ENCODE data around the gene PRAMEF14.
"Not testable (repeated sequence)": the region's sequence is repeated elsewhere in the genome, so short reads cannot be mapped to it uniquely, and the experiment has no call there.

Gene PRAMEF14

GRCh38 chr1:13354475-13354874, 7.5 kb upstream of the PRAMEF14 start:
- not testable (repeated sequence) for H3K27ac ChIP-seq (ENCODE audit: low read length); H3K27me3 ChIP-seq (ENCODE audit: control insufficient read depth, insufficient read depth, low read length); H3K4me3 ChIP-seq (ENCODE audit: low read length); H3K9ac ChIP-seq (ENCODE audit: low read length); H3K4me1 ChIP-seq (ENCODE audit: control insufficient read depth, low read depth, low read length); H3K36me3 ChIP-seq (ENCODE audit: control insufficient read depth, low read depth, low read length); H3K9me3 ChIP-seq (ENCODE audit: control insufficient read depth, low read depth, low read length)

- H3K4me3 ChIP-seq (ENCODE audit: low read length); H3K9ac ChIP-seq (ENCODE audit: low read length); H3K9me3 ChIP-seq (ENCODE audit: control insufficient read depth, low read depth, low read length): not testable (repeated sequence)
Measured at GRCh38 chr1:13353476-13353875, 6.5 kb upstream of the PRAMEF14 start.

DNA sequence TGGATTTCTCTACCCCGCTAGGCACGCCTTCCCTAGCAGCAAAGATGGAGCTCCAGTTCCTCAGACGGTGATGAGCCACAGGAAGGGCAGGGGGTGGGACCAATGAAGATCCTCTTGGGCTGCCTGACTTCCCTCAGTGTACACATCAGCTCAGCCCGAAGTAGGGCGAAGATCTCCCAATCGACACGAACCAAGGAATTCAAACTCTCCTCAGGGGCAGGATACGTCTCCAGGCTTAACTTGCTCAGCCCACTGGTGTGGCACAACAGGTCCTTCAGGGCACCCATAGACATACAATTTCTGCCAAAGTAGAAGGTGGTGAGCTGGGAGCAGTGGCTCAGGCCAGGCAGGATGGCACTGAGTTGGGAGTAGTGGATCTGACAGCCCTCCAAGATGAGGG, 4.4 kb downstream of the PRAMEF14 start:
- H3K9me3 ChIP-seq (ENCODE audit: control insufficient read depth, low read depth, low read length); H3K4me3 ChIP-seq (ENCODE audit: low read length); H3K36me3 ChIP-seq (ENCODE audit: control insufficient read depth, low read depth, low read length); H3K27me3 ChIP-seq (ENCODE audit: control insufficient read depth, insufficient read depth, low read length); H3K27ac ChIP-seq (ENCODE audit: low read length); H3K9ac ChIP-seq (ENCODE audit: low read length); H3K4me1 ChIP-seq (ENCODE audit: control insufficient read depth, low read depth, low read length): not testable (repeated sequence)

More at GRCh38 chr1:13353476-13353875, 6.5 kb upstream of the PRAMEF14 start:
- H3K27ac ChIP-seq (ENCODE audit: low read length); H3K4me1 ChIP-seq (ENCODE audit: control insufficient read depth, low read depth, low read length); H3K36me3 ChIP-seq (ENCODE audit: control insufficient read depth, low read depth, low read length); H3K27me3 ChIP-seq (ENCODE audit: control insufficient read depth, insufficient read depth, low read length): not testable (repeated sequence)

DNA sequence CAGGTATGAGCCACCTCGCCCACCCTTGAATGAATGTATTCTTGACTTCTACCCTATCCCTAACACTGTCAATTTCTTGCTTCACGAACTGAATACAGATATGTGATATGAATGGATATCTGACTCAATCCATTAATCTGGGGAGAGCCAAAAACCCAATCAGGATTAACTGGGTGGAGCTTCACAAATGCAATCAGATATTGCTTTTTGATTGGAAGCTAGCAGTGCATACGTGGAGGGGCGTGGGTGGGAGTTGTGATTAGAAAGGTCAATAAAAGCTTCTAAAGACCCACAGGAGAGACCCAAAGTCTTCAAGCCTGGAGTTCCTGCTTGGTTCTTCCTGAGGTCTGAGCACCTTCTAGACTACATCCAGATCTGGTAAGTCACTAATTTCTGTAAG, 31.7 kb downstream of the PRAMEF14 start, which contains the start of gene PRAMEF15:
PRAMEF15 (plus strand) TSS at position 301 of the 400 bp plus-strand sequence. CDS start 2,827 bp downstream, outside the sequence.
- H3K36me3 ChIP-seq (ENCODE audit: control insufficient read depth, low read depth, low read length); H3K9ac ChIP-seq (ENCODE audit: low read length); H3K4me1 ChIP-seq (ENCODE audit: control insufficient read depth, low read depth, low read length); H3K4me3 ChIP-seq (ENCODE audit: low read length); H3K27me3 ChIP-seq (ENCODE audit: control insufficient read depth, insufficient read depth, low read length); H3K27ac ChIP-seq (ENCODE audit: low read length); H3K9me3 ChIP-seq (ENCODE audit: control insufficient read depth, low read depth, low read length): not testable (repeated sequence)

DNA sequence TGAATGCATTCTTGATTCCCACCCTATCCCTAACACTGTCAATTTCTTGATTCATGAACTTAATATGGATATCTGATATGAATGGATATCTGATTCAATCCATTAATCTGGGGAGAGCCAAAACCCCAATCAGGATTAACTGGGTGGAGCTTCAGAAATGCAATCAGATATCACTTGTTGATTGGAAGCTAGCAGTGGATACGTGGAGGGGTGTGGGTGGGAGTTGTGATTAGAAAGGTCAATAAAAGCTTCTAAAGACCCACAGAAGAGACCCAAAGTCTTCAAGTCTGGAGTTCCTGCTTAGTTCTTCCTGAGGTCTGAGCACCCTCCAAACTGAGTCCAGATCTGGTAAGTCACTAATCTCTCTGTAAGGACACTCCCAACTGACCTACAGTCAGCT, 43.7 kb downstream of the PRAMEF14 start, which contains the start of gene PRAMEF33:
PRAMEF33 (plus strand) TSS at position 301 of the 400 bp plus-strand sequence. CDS start 2,416 bp downstream, outside the sequence.
- not testable (repeated sequence) for H3K27ac ChIP-seq (ENCODE audit: low read length); H3K4me1 ChIP-seq (ENCODE audit: control insufficient read depth, low read depth, low read length); H3K9me3 ChIP-seq (ENCODE audit: control insufficient read depth, low read depth, low read length); H3K27me3 ChIP-seq (ENCODE audit: control insufficient read depth, insufficient read depth, low read length); H3K4me3 ChIP-seq (ENCODE audit: low read length); H3K36me3 ChIP-seq (ENCODE audit: control insufficient read depth, low read depth, low read length); H3K9ac ChIP-seq (ENCODE audit: low read length)

GRCh38 chr1:13302197-13302596, 44.7 kb downstream of the PRAMEF14 start:
- not testable (repeated sequence) for H3K27me3 ChIP-seq (ENCODE audit: control insufficient read depth, insufficient read depth, low read length); H3K36me3 ChIP-seq (ENCODE audit: control insufficient read depth, low read depth, low read length); H3K4me3 ChIP-seq (ENCODE audit: low read length); H3K9me3 ChIP-seq (ENCODE audit: control insufficient read depth, low read depth, low read length); H3K9ac ChIP-seq (ENCODE audit: low read length); H3K4me1 ChIP-seq (ENCODE audit: control insufficient read depth, low read depth, low read length); H3K27ac ChIP-seq (ENCODE audit: low read length)

DNA sequence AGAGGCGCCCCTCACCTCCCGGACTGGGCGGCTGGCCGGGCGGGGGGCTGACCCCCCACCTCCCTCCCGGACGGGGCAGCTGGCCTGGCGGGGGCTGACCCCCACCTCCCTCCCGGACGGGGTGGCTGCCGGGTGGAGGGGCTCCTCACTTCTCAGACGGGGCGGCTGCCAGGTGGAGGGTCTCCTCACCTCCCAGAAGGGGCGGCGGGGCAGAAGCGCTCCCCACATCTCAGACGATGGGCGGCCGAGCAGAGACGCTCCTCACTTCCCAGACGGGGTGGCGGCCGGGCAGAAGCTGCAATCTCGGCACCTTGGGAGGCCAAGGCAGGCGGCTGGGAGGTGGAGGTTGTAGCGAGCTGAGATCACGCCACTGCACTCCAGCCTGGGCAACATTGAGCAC, 48.2 kb downstream of the PRAMEF14 start:
- not testable (repeated sequence) for H3K9ac ChIP-seq (ENCODE audit: low read length); H3K36me3 ChIP-seq (ENCODE audit: control insufficient read depth, low read depth, low read length); H3K4me1 ChIP-seq (ENCODE audit: control insufficient read depth, low read depth, low read length); H3K4me3 ChIP-seq (ENCODE audit: low read length); H3K27me3 ChIP-seq (ENCODE audit: control insufficient read depth, insufficient read depth, low read length); H3K27ac ChIP-seq (ENCODE audit: low read length); H3K9me3 ChIP-seq (ENCODE audit: control insufficient read depth, low read depth, low read length)

DNA sequence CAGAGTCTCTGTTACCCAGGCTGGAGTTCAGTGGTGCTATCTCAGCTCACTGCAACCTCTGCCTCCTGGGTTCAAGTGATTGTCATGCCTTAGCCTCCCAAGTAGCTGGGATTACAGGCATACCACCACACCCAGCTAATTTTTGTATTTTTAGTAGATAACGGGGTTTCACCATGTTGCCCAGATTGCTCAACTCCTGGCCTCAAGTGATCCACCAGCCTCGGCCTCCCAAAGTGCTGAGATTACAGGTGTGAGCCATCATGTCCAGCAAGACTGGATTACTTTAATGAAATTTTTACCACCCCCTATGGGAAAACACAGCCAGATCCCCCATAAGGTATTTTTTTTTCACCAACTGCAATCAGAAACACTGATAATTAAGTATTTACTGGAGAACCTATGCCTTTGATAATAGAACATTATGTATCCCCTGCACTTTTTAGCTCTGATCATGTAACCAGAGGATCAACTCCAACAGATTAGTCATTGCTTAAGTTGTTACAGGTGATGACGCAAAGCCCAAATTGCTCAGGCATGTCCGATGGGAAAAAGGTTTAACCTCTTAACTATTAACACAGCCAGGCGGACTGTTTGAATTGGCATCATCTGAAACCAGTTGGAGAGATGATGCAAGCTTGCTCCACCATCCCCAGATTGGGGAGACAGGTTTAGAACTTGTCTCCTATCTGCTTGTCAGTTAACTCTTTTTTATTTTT, 49.6 kb downstream of the PRAMEF14 start:
- H3K9me3 ChIP-seq (ENCODE audit: control insufficient read depth, low read depth, low read length); H3K4me1 ChIP-seq (ENCODE audit: control insufficient read depth, low read depth, low read length); H3K4me3 ChIP-seq (ENCODE audit: low read length); H3K9ac ChIP-seq (ENCODE audit: low read length); H3K27me3 ChIP-seq (ENCODE audit: control insufficient read depth, insufficient read depth, low read length); H3K36me3 ChIP-seq (ENCODE audit: control insufficient read depth, low read depth, low read length); H3K27ac ChIP-seq (ENCODE audit: low read length): not testable (repeated sequence)
